LNCaP clone FGC (cell line): ENCODE results near the gene NLRC4.
A peak's percentile ranks its signal among the peaks of the same experiment; 100 is the strongest.
"Not testable (repeated sequence)": the region's sequence is repeated elsewhere in the genome, so short reads cannot be mapped to it uniquely, and the experiment has no call there.

Experiments used
- DNase-seq: peaks from one replicate; pipeline ENCODE4 v3.0.0-alpha.2; 2011; ENCODE audit warnings: low read depth
- H3K4me3 ChIP-seq: 2 replicates; pipeline ENCODE4 v1.5.1; 2011; ENCODE audit warnings: mild to moderate bottlenecking, low read depth, low read length, control low read depth
- CTCF ChIP-seq: IDR thresholded peaks from 2 replicates; pipeline ENCODE4 v1.5.1; 2012; ENCODE audit warnings: mild to moderate bottlenecking; ENCODE audit not compliant: control insufficient read depth, insufficient read depth; ENCODE audit errors: extremely low read depth

NLRC4 gene

GRCh38 chr2:32284321-32284720 lies 19.6 kb upstream of the NLRC4 start:
- no peak for DNase-seq

GRCh38 chr2:32278478-32278853 lies 13.8 kb upstream of the NLRC4 start:
- DNase-seq = no peak
- peak overlapping the region; percentile 96 for H3K4me3 ChIP-seq
- TF ChIP-seq CTCF = no peak

More at GRCh38 chr2:32284321-32284720, 19.6 kb upstream of the NLRC4 start:
- no peak for TF ChIP-seq CTCF
- H3K4me3 ChIP-seq = no peak overlapping the region

GRCh38 chr2:32277674-32278477 lies 13.2 kb upstream of the NLRC4 start, which contains the start of gene YIPF4:
Gene YIPF4, plus strand, starts transcription at chr2:32277904. Its CDS starts 252 bp downstream, at chr2:32278156.
- no peak for TF ChIP-seq CTCF
- DNase-seq = peak; percentile 81
- peak within 1 kb of the TSS; percentile 96 for H3K4me3 ChIP-seq

- DNase-seq = no peak
- peak overlapping the region; percentile 96 for H3K4me3 ChIP-seq
Observed at GRCh38 chr2:32277363-32277673, 12.6 kb upstream of the NLRC4 start.

GRCh38 chr2:32275790-32276189 lies 11.1 kb upstream of the NLRC4 start:
- H3K4me3 ChIP-seq, DNase-seq: not testable (repeated sequence)

More at GRCh38 chr2:32277363-32277673, 12.6 kb upstream of the NLRC4 start:
- no peak for TF ChIP-seq CTCF

- no peak overlapping the region for H3K4me3 ChIP-seq
- no peak for TF ChIP-seq CTCF
- DNase-seq = no peak
Observed at GRCh38 chr2:32274289-32274688, 9.6 kb upstream of the NLRC4 start.

GRCh38 chr2:32272279-32272678 lies 7.6 kb upstream of the NLRC4 start:
- H3K4me3 ChIP-seq = no peak overlapping the region
- DNase-seq = no peak
- TF ChIP-seq CTCF = no peak
